Measurements from ENCODE around the gene TF.

GRCh38 chr3:133843634-133844033 is 97.4 kb downstream of the TF start:
- TF ChIP-seq, protein P1, sequence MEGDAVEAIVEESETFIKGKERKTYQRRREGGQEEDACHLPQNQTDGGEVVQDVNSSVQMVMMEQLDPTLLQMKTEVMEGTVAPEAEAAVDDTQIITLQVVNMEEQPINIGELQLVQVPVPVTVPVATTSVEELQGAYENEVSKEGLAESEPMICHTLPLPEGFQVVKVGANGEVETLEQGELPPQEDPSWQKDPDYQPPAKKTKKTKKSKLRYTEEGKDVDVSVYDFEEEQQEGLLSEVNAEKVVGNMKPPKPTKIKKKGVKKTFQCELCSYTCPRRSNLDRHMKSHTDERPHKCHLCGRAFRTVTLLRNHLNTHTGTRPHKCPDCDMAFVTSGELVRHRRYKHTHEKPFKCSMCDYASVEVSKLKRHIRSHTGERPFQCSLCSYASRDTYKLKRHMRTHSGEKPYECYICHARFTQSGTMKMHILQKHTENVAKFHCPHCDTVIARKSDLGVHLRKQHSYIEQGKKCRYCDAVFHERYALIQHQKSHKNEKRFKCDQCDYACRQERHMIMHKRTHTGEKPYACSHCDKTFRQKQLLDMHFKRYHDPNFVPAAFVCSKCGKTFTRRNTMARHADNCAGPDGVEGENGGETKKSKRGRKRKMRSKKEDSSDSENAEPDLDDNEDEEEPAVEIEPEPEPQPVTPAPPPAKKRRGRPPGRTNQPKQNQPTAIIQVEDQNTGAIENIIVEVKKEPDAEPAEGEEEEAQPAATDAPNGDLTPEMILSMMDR (IDR thresholded peaks at IDR 0.05) = no peak
- TF ChIP-seq POLR2A (IDR thresholded peaks at IDR 0.05) = no peak
